Measurements from ENCODE around the gene ADAMTS17.
A peak's percentile ranks its signal among the peaks of the same experiment; 100 is the strongest.

Gene ADAMTS17

DNA sequence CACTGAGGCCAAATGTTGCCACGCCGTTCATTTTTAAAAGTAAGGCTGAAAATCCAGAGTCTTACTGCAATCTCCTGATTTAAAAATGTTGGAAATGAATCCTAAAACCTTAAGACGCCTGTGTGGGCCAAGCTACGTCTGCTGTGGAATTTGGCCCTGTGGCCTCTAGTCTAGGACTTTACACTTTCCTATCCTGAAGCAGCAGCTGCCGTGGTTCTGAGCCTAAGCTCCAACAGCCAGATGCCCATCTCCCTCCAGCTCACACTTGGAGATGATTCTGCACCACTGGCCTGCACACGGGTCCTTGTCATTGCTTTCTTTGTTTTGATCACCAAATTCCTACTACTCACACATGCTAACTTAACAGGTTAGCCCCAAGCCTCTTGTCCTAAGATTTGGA, 322.2 kb downstream of the ADAMTS17 start:
- DNase-seq (ENCODE audit: low spot score) = no peak

DNA sequence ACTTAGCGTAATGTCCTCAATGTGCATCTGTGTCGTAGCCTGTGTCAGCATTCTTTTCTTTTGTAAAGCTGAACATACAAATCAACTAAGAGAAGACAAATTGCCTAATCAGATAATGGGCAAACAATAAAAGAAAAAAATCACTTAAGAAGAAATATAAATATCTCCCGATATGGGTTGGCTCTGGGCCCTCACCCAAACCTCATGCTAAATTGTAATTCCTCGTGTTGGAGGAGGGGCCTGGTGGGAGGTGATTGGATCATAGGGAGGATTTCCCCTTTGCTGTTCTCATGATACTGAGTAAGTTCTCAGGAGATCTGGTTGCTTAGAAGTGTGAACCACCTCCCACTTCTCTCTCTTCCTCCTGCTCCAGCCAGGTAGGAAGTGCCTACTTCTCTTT, 323.6 kb downstream of the ADAMTS17 start:
- DNase-seq (ENCODE audit: low spot score) = no peak

DNA sequence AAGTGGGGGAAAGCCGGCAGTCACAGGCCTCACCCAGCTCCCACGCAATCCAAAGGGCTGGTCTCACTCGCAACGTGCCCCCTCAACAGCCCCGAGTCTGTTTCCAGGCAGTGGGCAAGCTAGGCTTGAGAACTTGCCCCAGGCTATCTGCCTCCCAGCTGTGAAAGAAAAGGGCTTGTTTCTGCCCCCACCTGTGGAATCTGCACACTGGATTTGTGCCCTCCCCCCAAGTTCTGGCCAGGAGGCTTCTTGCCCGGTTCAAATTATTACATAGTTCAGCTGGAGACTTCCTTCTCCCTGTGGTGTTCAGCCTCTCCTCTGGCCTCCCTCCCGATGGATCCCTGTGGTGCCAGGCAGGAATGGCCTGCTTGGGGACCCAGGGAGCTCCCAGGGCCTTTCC, 324.6 kb downstream of the ADAMTS17 start:
- DNase-seq (ENCODE audit: low spot score) = no peak

DNA sequence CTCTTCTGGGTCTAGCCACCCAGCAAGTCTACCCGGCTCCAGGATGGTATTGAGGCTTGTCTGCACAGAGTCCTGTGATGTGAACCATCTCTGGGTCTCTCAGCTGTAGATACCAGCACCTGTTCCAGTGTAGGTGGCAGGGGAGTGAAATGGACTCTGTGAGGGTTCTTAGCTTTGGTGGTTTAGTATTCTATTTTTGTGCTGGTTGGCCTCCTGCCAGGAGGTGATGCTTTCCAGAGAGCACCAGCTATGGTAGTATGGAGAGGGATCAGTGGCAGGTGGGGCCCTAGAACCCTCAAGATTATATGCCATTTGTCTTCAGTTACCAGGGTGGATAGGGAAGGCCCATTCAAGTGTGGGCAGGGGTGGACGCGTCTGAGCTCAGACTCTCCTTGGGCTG, 325.1 kb downstream of the ADAMTS17 start:
- DNase-seq (ENCODE audit: low spot score) = no peak

DNA sequence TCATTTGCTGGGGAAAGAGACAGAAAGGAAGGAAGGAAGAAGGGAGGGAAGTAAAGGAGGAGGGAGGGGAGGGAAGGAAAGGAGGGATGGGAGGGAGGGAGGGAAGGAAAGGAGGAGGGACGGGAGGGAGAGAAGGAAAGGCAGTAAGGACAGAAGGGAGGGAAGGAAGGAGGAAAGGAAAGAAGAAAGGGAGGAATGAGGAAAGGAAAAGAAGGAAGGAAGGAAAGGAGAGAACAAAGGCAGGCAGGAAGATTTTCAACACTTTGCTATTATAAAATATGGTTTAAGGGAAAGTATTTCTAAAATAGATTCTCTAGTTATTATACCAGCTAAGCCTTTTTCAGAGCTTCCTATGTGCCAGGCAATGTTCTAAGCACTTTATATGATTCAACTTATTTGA, 330.5 kb downstream of the ADAMTS17 start:
- no peak for DNase-seq (ENCODE audit: low spot score)

DNA sequence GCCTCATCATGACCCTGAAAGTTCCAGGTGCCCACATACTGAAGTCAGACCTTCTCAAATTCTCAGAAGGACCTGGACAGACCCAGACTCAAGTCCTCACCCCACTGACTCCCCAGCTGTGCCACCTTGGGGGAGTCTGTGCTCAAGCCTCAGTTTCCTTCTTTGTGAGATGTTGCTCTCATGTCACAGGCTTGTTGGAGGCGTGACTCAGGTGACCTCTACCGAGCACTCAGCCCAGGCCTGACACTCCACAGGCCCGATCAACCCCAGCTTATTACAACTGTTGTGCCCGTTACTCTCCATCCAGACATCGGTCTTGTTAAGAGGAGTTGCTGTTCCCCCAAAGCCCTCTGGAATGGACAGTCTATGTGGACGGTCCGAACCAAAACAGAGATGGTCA, 332.4 kb downstream of the ADAMTS17 start:
- DNase-seq (ENCODE audit: low spot score) = no peak

DNA sequence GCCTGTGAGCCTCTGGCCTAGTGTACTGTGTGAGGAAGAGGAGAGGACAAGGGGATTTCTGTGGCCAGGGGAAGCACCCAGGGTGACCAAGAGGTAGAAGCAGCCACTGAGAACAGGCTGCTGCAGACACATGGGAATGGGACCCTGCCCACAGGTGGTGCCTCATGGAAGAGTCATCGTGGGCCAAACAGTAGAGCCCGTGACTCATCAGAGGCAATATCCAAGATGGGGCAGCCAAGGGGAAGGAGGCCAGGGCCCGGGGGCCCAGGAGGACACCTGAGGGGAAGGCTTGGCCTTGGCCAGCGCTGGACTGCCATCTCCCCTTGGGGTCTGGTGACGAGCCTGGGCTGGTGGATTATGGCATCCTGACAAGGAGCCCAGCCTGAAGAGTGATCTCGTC, 333.5 kb downstream of the ADAMTS17 start:
- DNase-seq (ENCODE audit: low spot score) = no peak

DNA sequence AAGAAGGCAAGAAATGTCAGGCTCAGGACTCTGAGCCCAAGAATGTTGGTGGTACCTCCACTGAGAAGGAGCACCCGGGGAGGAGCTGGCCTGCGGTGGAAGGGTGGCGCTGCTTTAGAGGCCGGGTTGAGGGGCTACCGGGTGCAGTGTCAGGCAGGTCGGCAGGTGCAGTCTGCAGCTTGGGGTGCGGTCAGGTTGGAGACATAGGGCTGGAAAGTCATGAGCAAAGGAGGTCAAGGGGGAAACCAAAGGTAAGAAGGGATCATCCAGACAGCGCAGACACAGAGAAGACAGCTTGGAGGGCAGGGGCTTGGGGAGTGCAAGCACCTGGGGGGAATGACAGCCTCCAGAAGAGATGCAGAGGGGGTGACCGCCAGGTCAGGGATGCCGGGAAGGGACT, 334.2 kb downstream of the ADAMTS17 start:
- no peak for DNase-seq (ENCODE audit: low spot score)

DNA sequence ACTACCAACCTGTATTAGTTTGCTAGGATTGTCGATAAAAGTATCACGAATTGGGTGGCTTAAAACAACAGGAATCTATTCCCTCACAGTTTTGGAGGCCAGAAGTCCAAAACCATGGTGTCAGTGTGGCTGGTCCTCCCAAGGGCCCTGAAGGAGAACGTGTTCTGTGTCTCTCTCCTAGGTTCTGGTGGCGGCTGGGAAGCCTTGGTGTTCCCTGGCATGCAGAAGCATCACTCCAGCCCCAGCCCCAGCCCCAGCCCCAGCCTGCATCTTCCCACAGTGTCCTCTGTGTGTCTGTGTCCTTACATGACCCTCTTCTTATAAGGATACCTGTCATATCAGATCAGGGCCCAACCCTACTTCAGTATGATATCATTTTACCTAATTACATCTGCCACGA, 336.1 kb downstream of the ADAMTS17 start:
- DNase-seq (ENCODE audit: low spot score) = no peak

DNA sequence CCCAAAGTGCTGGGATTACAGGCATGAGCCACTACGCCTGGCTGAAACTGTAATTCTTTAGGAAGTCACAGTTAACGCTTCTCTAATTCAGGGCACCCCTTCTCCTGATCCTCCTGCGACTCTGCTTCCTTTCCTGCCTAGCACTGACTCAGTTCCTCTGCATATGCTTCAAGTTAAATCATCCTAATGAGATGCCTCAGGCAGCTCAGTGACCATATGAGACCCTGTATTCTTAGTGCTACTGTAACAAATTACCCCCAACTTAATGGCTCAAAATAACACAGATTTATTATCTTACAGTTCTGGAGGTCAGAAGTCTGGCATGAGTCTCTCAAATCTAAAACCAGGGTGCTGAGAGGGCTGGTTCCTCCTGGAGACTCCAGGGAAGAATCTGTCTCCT, 336.8 kb downstream of the ADAMTS17 start:
- DNase-seq (ENCODE audit: low spot score) = peak; percentile 10

DNA sequence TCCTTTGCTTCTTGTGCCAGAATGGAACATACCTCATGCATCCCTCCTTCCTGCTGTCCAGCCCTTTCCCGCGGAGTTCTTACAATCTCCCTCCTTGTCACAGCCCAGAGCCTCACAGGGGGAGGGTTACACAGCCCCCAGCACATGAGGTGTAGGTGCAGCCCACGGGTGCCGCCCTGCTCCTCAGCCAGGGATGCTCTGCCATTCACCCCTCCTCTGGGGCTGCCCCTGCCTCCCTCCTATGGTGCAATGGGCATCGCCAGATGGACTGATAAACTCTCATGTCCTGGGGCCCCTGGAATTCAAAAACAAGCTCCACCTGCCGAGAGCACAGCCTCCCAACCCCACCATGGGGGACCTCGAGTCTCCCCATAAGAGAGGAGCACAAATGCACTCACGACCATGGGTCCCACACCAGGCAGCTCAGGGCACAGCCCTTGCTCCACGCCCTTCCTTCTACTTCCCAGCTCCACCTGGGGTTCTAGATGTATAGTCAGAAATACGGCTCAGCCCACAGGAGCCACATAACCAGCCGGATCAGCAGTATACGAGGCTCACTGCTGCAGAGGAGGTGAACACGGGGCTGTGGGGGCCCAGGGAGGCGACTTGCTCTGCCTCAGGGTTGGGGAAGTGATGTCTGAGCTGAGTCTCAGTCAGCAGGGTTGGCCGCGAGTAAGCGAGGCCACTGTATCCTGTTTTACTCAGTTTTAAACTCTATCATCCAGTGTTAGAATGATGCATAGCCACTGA, 338.8 kb downstream of the ADAMTS17 start:
- no peak for DNase-seq (ENCODE audit: low spot score)

DNA sequence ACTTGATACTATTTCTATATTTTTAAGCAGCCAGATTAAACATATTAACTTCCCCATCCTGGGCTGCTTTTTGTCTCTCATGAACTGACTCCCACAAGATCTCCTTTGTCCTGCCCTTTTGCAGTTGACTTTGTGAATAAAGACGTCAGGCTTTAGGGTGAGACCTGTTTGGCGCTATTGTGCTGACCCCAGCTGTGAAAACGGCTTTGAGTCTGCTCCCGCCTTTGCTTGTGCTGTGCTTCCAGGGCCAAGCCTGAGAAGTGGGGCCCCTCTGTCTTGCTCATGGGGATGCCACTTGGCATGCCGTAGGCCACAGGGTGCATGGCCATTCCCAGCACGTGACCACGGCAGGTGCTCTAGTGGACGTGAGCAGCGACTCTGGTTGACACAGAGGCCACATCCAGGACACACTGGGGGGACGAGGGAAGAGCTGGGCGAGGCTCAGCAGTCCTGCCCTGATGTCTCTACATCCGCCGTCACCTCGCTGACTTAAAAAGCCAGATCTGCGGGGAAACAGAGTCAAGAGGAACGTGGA, 339.6 kb downstream of the ADAMTS17 start:
- DNase-seq (ENCODE audit: low spot score) = no peak

DNA sequence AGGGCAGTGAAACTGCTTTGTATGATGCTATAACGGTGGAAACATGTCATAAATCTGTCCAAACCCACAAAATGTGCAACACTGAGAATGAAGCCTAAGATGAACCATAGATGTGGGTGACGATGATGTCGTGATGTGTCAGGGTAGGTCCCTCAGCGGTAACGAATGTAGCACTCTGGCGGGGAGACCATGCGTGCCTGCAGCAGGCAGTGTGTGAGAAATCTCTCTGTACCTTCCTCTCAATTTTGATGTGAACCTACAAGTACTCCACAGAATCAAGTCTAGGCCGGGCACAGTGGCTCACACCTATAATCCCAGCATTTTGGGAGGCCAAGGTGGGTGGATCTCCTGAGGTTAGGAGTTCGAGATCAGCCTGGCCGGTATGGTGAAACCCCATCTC, 340.4 kb downstream of the ADAMTS17 start:
- no peak for DNase-seq (ENCODE audit: low spot score)

DNA sequence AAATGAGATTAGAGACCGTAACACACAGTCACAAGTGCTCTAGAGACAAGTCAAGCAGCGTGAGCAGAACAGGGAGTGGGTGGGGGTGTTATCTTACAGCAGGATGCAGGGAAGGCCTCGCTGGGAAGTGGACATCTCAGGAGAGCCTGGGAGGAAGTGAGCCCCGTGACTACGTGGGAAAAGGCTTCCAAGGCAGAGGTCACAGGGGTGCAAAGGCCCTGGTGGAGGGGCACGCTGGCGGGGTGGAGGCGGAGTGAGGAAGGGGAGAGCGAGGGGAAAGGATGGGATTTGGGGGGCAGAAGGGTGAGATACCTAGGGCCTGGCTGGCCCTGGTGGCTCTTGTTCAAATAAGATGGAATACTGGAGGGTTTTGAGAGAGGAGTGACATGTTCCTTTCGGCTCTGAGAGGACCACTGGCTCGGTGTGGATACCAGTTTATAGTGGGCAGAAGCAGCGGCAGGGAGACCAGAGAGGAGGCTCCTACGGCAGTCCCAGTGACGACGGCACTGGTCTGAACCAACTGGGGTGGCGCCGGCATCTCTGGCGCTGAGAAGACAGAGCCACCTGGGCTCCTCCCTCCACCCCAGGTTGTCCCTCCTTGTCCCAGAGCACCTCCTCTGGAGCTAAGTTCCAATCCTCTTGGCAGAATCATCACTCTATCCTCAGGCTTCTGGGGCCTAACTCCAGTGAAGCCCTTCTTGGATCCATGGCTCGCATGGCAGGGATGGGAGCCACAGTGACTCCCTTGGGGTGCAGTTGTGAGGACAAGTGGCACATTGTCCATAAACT, 342.3 kb downstream of the ADAMTS17 start:
- DNase-seq (ENCODE audit: low spot score) = no peak

DNA sequence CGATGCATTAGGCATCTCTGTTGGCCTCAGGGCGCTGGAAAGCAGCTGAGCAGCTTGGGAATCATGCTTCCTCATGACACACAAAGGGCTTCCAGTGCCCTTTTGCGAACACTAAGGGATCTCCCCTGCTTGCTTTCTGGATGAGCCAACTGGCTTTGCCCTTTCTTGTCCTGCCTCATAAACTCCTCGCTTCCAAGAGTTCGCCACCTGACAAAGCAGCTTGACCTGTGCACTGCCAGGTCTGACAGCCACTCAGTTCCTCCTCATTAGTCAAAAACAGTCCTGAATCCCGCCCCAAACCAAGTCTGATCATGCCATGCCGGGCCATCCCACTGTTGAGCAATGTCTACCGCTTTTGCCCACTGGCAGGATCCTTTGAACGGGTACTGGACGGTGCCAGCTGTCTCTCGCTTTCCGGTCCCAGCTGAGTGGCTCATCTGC, 343.1 kb downstream of the ADAMTS17 start:
- no peak for DNase-seq (ENCODE audit: low spot score)

DNA sequence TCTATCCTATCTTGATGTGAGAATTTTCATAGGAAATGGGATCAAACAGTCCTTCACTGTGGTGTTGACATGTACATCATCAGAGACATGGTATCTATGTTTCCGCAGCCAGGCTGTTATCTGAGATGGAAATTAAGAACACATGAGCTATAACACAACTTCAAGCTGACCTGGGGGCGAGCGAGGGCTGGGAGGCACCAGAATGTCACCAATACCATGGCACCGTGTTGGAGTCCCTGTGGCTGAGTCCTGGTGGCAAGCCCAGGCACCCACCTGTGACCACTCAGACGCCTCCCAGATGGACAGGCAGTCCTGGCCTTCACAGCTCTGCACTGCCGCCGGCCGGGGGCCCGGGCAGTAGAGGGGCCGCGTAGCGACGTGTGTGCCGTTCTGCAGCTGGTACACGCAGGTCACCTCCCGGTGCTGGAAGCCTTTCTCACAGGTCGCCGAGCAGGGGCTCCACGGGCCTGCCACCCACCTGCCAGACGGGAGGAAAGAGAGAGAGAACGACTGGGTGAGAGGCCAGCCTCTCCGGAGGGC, 344.6 kb downstream of the ADAMTS17 start:
- no peak for DNase-seq (ENCODE audit: low spot score)

DNA sequence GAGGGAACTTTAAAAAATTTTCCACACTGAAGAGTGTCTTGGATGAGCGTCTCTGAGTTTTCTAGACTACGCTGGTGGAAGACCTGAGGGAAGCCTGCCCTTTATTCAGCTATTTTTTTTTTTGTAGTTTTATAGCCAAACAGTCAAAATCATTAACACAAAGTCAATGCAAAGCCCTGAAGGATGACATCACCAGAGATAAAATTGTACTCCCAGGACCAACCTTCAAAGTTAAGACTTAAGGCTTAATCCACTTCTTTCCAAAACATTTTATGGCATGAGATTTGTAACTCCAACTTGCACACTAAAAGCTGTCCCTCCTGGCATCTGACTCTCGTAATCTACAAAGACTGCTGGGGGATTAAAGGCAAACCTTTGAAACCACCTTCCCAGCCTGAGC, 345.1 kb downstream of the ADAMTS17 start:
- no peak for DNase-seq (ENCODE audit: low spot score)

DNA sequence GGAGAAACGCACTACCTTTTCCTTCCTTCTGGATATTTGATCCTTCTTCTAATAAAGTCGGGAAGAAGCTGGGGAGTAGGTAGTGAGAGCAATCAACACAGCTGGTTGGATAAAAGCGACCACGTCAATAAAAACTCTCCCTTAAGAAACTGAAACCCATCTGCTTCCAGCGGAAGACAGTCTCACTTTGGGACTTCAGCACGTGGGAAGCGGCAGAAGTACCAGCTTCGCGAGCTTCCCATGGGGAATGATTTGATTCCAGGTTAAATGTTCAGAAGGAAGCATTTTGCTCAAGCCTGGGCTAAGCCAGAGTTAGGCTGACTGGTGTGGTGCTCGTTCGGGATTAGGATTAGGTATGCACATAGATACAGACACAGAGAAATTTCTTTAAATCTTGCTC, 346.2 kb downstream of the ADAMTS17 start:
- no peak for DNase-seq (ENCODE audit: low spot score)

DNA sequence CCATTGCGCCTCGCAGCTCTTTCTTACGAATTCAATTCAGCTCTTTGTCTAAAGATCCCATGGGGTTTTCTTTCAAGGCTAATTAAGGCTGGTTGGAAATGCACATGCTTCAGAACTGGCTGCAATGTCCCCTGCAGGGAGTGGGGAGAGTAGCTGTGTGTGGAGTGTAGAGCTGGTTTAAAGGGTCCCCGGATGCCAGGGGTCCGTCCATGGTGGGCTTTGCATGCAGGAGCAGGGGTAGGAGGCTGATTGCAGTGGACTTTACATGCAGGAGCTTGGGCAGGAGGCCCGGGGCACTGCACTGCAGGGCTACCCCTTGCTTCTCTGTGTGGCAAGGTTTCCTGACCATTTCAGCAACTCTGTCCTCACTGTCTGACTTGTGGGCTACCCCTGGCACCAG, 346.9 kb downstream of the ADAMTS17 start:
- DNase-seq (ENCODE audit: low spot score) = no peak

DNA sequence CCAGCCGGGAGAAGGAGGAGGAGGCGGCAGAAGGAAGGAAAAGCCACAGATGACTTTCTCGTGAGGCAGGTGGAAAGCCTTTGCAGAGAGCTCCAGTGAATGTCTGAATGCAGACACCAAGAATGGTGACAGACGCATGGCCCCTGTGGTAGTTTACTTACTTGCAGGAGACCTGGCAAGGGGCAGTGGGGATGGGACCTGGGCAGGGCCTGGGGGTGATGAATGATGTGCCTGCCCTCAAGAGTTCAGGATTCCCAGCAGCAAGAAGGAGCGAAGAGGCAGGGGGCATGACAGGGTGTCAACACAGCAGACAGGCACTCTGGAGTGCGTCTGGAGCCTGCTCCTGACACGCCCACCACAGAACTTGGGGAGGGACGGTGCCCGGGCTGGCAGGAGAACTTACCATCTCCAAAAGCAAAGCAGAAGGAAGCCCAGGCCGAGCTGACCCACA, 348.1 kb downstream of the ADAMTS17 start:
- no peak for DNase-seq (ENCODE audit: low spot score)

DNA sequence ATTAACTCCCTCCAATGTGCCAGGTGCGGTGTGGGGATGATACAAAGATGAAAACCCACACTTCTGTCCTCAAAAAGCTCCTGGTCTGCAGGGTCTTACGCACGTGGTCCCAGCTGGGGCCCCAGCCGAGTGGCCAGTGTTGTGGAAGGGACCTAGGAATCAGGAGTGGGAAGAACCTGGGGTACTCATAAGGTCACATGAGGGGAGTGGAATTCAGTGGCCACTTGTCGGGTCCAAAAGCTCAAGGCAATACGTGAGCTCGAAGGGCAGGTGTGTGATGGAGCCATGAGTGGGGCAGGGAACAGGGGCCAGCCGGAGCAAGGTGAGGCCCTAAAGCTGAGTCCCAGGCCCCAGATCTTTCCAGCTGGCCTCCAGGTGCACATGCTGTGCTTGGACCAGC, 348.5 kb downstream of the ADAMTS17 start:
- no peak for DNase-seq (ENCODE audit: low spot score)

DNA sequence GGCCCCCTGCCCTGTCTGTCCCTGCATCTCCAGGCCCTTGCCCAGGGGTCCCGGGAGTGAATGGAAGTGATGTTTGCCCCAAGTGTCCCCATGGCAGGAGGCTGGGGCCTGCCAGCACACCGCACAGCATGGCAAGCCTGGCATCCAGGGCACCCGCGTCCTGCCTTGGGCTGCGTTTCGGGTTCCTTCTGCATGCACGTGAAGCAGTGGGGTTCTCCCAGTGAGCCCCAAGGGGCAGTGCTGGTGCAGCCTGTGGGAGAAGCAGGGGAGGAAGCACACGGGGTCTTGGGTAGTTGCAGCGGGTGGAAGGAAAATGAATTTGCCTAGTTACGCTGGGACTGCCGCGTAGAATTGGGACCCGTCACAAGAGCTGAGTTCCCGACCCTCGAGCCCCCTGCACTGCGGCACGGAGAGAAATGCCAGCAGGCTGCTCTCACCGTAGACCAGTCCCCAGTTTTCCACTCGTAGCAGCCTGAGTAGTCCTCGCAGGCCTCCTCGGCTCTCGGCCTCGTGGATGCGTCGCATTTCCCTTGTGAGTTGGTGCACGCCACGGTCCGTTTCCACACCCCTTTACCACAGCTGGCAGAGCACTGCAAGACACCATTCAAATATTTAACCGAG, 349.1 kb downstream of the ADAMTS17 start:
- no peak for DNase-seq (ENCODE audit: low spot score)

DNA sequence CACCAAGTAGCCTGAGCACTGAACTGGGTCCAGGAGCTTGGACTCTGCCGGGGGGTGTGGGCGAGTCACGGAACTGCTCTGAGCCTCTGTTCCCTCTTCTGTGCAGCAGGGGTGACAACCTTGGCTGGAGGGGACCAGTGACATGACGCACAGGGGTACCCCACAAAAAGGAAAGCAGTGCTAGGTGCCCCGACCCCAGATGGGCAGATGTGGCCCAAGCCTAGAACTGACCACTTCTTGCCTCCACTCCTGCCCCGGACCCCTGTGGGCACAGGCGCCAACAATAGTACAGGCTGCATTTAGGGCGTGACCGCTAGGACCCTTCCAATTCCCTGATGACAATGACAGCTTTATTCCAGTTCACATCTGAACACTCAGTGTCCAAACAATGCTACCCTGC, 352.7 kb downstream of the ADAMTS17 start:
- no peak for DNase-seq (ENCODE audit: low spot score)
